Stimulated activated CD4-positive, alpha-beta T cell treated with anti-CD3 and anti-CD28 coated beads, Interleukin-2, amount 100 ng/mL, for 4 hours (primary cell): ENCODE data around the gene KIAA0825.
"Not testable (repeated sequence)": the region's sequence is repeated elsewhere in the genome, so short reads cannot be mapped to it uniquely, and the experiment has no call there.

ENCODE experiments used
- DNase-seq: peaks from one replicate; pipeline ENCODE4 v3.0.0-alpha.2; 2020; ENCODE audit warnings: low read depth

The KIAA0825 gene

GRCh38 chr5:94362857-94363256, 255.5 kb downstream of the KIAA0825 start:
- DNase-seq: no peak

DNA sequence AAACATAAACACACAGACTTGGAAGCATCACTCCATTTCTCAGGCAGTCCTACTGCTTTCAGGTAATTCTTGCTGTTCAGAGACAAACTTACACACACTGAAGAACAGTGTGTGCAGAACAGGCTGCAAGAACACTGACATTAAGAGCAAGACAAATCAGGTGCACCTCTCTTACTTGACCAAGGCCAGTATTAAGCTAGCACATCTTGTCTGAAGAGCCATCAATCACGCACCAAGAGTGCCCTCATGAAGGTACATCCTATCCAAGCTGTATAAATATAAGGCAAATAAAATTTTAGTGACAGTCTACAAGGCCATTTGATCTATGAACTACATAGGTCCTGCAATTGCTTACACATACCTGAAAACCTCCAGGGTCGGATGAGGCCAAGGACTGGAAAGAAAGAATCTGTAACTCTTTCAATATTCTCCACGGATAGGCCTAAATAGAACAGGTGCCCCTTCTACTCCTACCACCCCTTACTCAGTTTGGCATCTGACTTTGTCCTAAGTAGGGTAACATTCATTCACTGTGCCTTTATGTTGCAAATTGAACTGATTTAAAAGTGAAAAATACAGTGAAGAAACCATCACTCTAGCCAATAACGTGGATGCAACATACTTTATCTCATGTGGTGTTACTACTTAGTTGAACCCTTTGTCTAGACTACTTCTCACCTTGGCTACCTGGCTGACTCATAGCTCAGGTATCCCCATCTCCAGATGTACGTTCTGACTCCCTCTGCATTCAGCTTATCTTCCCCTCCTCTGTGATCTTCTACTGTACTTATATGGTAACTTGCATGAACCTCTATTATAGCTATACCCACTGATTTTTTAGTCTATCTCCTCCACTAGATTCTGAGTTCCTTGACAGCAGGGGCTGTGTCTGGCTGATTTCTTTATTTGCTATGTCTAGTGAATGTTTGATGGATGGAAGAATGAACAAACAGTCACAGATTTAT, 256.3 kb downstream of the KIAA0825 start:
- DNase-seq: no peak

DNA sequence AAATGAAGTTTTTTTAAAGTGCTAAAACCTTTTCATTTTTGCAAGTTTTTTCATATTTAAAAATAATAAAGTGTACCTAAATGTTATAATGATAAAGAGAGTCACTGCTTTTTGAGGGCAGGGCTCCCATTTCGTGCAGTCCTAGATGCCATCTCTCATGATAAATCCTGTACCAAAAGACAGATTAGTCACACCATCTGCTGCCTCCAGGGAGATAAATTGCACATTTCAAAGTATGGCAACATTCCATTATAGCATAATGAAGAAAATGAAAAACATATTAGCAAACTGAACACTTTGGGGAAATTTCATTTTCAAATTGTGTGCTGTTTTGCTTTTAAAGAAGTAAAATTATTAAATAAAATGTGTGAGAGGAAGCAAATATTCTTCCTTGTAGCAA, 257.2 kb downstream of the KIAA0825 start:
- DNase-seq: no peak

DNA sequence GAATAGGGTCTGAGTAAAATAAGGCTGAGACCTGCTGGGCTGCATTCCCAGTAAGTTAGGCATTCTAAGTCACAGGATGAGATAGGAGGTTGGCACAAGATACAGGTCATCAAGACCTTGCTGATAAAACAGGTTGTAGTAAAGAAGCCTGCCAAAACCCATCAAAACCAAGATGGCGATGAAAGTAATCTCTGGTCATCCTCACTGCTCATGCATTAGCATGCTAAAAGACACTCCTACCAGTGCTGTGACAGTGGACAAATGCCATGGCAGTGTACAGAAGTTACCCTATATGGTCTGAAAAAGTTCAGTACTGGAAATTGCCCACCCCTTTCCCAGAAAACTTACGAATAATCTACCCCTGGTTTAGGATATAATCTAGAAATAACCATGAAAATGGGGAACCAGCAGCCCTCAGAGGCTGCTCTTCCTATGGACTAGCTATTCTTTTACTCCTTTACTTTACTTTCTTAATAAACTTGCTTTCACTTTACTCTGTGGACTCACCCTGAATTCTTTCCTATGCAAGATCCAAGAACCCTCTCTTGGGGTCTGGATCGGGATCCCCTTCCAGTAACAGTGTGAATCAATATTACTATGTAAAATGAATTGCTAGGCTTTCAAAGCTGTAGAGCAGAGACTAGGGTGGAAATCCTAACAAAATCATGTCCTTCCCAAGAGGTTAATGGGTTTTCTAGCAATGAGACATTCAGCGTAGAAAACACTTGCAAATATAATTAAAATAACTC, 257.8 kb downstream of the KIAA0825 start:
- DNase-seq: no peak

GRCh38 chr5:94359880-94360279, 258.5 kb downstream of the KIAA0825 start:
- DNase-seq: no peak

- DNase-seq: no peak
Measured at GRCh38 chr5:94355811-94356210, 262.6 kb downstream of the KIAA0825 start.

DNA sequence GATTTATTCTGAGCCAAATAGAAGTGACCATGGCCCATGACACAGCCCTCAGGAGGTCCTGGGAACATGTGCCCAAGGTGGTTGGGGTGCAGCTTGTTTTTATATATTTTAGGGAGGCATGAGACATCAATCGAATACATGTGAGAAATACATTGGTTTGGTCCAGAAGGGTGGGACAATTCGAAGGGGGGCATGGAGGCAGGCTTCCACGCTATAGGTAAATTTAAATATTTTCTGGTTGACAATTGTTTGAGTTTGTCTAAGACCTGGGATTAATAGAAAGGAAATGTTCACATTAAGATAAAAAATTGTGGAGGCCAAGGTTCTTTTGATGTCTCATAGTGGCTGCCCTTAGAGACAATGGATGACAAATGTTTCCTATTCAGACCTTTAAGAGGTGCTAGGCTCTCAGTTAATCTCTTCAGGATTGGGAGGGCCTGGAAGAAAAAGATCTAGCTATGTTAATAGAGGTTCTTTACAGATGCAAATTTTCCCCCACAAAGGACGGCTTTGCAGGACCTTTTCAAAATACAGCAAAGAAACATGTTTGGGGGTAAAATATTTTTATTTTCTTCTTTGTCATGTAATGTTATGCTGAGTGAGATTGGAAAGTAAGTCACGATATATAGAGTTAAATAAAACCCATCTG, 263.4 kb downstream of the KIAA0825 start:
- DNase-seq: not testable (repeated sequence)

DNA sequence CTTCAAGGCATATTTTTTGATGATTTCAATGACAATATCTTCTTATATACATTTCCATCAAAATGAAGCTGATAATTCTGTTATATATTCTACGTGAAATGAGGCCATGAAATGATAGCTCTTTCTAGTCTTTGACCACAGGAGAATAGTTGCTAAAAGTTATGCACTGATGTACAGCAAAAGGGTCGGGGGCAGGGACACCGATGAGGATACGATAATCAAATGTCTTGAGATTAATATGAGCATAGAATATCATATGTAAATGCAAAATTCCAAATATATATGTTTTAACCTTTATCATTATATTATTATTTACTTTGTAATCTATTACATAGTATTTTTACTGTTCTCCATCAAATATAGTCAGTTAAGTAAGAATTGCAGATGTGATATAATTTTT, 264.8 kb downstream of the KIAA0825 start:
- DNase-seq: no peak

GRCh38 chr5:94347130-94347529, 271.3 kb downstream of the KIAA0825 start:
- DNase-seq: no peak

- no peak for DNase-seq
Measured at GRCh38 chr5:94345257-94345656, 273.1 kb downstream of the KIAA0825 start.

- no peak for DNase-seq
Measured at GRCh38 chr5:94337617-94338016, 280.8 kb downstream of the KIAA0825 start.

GRCh38 chr5:94335936-94336335, 282.5 kb downstream of the KIAA0825 start:
- DNase-seq: no peak

- no peak for DNase-seq
Measured at GRCh38 chr5:94329115-94329514, 289.3 kb downstream of the KIAA0825 start.

GRCh38 chr5:94326586-94326985, 291.8 kb downstream of the KIAA0825 start:
- DNase-seq: no peak

DNA sequence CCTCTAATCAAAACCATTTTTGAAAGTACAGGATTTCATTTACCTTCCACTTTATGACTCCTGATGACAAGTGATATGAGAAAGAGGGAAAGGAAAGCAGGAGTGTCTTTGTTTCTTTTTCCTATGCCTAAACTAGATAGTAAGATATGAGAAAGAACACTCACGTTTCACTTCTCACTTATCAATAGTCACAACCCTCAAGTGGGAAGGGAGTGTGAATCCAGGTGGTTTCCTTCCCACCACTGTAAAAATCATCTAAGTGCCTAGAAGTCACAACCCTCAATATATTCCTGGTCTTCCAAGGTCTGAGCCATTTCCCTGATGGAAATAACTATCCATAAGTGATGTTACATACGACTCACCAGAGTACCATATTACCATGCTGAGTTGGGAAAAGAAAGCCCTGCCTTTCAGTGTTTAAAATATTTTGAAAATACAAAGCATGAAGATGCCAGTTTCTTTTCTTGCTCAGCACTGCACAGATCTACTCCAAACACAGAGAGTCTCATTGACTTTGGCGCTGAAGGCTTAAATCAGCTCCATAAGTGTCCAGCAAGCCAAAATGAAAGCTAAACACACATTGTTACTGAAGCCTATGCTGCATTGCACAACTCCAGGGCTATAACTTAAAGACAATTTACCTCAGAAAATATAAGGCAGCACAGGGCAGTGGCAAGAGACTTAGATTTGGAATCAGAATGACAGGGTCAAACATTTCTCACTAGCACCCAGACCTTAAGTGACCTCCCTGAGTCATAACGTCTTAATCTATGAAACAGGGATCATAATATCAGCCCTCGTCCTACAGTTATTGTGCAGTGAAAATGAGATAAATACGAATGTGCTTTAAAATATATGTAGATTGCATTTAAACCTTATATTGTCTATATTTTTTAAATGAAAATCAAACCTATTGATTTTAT, 301.2 kb downstream of the KIAA0825 start:
- DNase-seq: no peak

DNA sequence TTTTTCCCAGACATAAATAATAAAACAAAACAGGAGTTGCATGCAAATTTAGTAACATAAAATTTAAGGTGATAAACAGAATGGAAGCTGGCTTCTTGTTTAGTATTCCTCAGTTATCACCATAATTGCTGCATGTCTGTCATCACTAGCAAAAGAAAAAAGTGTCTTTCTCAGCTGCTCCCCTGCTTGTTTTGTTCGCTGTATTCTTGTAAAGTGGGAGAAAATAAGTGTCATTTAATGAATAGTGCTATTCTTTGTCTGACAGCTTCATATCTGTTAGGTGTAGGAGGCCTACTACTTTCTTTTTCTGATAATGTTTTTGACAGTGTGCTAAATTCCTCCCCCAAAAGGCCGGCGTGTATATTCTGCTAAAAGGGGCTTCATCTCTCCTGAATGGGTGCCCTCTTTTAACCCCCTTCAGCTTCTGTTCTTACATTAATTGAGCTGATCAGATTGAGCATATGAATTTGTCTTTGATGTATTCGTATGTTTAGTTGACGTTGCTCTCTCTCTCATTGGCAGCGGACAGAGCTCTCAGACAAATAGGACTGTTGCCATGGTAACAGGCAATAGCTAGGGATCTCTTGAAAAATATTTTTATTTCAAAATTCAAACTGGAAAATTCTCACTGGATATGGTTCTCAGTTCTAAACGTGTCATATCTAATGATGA, 303.8 kb downstream of the KIAA0825 start:
- no peak for DNase-seq

DNA sequence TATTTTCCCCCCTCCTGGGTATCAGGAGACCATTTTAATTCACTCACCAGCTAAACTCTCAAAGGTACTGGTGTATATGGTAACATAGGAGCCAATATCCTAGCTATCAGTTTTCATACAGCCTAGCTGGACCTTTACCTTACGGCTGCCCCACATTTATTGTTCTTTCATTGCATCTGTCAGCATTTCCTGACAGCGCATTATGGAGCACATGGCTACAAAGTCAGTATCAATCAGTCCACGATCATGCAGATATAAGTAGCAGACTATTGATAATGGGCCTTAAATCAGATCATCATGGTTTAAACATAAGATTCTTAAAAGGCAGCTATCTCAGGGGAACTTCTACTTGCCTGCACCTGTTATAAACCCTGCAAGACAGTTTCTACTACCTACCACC, 304.7 kb downstream of the KIAA0825 start:
- no peak for DNase-seq

DNA sequence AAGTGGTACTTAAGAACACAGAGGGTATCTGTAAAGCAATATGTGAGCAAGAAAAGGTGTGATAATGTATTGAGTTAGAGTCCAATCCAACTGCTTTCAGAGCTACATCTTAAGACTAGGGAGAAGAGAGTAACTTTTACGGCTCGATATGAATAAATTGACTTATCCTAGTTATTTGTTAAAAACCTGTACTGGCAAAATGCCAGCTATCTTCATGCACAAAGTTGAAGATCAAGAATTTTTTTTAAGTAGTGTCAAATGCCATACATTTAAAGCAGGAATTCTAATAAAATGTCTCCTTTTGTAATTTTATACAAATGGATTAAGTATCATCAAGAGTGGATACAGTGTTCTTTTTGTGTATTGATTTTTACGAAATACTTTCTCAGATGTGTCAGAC, 305.2 kb downstream of the KIAA0825 start:
- no peak for DNase-seq

GRCh38 chr5:94312298-94312697, 306.1 kb downstream of the KIAA0825 start:
- DNase-seq: no peak

DNA sequence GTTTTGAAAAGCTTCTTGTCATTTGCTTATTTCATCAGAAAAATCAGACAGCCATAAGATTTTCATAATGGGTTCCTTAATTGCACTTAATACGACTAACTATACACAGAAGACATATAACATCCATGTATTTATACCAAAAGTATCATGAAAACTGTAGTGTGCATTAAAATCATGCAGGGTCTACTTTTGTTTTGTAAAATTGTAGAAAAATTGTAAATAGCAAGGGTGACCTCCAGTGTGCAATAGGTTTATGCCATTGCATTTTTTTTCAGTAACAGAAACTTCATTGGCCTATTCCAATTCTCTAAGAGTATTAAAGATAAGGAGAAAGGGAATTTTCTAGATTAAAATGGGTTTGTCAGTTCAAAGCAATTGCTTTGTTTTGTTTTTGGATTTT, 307.6 kb downstream of the KIAA0825 start:
- no peak for DNase-seq

- no peak for DNase-seq
Measured at GRCh38 chr5:94309141-94309540, 309.3 kb downstream of the KIAA0825 start.
